GM21381 (cell line): Measurements from ENCODE around the gene RAPGEF2.

ENCODE experiments used
- ATAC-seq: cut with Tn5 transposase; IDR thresholded peaks from one replicate; pipeline ENCODE4 v1.9.1; 2021; ENCODE audit warnings: mild to moderate bottlenecking, moderate library complexity; ENCODE audit not compliant: unreplicated experiment

Gene RAPGEF2

GRCh38 chr4:159193046-159193620 lies 90.3 kb downstream of the RAPGEF2 start:
- ATAC-seq, result no peak

GRCh38 chr4:159195361-159195769 lies 92.5 kb downstream of the RAPGEF2 start:
- no peak for ATAC-seq

DNA sequence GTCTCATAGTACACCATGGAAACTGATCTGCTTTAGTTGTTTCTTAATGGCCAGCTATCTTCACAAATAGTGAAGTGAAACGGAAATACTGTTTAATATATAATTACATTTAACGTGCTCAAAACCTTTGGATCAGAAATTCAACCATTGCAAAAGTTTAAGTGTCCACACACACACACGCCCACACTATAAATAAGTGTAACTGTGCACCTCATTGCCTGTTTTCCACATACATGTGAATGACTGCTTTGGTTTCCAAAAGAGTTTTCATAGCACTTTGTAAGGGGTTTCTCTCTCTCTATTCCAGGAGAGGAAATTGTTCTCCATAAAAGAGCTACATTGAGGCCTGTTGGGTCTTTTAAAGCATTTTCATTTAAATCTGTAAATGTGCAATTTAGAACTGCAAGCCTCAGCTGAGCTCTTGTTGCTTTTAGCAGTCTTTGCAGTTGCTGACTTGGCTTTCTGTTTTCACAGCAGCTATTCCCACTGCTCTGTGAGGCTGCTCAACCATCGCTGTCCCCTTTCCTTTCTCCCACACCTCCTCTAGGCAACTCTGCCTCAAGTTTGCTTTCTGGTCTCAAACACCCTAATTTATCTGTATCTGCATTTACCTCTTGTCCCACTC lies 94.5 kb downstream of the RAPGEF2 start:
- ATAC-seq, result no peak

DNA sequence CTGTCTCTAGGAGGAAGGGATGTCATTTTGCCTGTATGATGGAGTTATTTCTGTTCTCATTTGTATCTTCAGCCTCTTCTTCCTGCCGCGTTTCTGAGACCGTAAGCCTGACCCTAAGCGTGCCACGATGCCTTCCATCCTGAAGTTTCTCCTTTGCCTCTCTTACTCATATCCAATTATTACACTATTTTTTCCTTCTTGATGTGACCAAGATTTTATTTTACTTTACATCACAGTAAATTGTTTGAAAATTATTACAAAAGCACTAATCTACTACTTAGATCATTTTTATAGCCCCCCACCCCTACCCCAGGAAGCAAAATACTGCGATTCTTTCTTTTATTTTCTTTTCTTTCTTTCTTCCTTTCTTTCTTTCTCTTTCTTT lies 95.0 kb downstream of the RAPGEF2 start:
- ATAC-seq, result no peak

DNA sequence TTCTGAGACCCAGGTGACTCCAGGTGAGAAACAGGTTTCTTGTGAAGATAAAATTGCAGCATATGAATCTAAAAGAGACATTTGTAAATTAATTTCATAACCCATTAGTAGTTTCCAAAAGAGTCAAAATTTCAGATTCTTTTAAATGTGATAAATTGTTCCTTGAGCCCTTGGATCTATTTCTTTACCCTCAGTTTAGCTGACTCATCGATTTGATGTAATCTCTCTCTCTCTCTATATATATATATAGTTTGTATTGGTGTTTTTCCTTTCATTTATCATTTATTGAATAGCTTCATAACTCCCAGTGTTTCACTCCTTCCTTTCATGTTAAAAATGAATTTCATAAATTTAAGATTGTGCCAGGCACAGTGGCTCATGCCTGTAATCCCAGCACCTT lies 96.9 kb downstream of the RAPGEF2 start:
- no peak for ATAC-seq

DNA sequence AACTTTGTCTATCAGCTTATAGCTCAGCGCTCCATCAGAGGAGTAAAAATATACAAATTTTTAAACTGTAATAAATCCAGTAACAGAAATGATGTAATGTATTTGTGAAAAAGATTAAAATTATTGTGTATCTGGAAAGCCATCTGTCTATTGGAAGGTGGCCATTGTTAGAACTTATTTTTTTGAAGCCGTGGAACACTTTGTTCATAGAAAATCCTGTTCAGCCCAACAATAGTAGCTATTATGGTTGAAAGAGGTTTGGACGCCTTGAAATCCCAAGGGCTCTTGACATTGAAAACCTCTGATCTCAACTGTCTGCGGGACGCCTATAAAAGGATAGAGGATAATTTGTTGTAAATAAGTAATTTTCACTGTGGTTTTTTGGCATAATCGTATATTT lies 98.3 kb downstream of the RAPGEF2 start:
- ATAC-seq, result no peak

DNA sequence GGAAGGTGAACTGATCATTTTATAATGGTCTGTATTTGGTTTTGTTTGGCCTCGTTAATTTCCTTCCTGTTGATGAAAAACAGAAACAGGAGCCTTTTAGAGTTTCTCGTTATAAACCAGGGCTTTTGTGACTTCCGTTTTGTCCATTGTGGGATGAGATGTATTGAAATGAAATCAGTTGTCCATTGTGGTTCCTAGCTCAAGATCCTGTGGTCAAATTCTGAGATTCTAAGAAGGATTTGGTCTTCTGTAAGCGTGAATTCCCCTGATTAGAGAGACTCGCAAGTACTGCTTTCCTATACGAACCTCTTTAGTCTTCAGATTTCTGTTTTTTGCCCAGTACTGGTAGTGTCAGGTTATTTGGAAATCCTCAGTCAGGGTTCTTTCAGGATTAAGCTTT lies 101.7 kb downstream of the RAPGEF2 start:
- no peak for ATAC-seq

GRCh38 chr4:159205466-159205865 lies 102.6 kb downstream of the RAPGEF2 start:
- ATAC-seq, result no peak

DNA sequence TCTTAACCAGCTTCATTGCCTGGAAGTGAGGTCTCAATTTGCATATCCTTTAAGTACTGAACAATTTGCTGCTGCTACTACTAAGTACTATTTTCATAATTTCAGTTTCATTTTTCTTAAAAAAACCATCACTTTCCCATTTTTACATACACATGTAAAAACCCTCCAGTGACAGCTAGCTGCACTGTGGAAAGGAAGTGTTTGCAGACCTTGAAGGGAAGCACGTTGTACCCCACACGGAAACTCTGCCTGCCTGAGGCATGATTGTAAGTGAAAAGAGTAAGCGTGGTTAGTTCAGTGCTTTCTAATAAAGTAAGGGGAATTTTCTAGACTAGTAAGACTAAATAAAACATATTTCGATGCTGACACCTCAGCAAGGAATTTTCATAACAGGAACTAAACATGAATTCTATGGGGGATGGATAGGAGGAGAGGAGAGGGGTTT lies 103.6 kb downstream of the RAPGEF2 start:
- ATAC-seq, result peak; percentile 91

DNA sequence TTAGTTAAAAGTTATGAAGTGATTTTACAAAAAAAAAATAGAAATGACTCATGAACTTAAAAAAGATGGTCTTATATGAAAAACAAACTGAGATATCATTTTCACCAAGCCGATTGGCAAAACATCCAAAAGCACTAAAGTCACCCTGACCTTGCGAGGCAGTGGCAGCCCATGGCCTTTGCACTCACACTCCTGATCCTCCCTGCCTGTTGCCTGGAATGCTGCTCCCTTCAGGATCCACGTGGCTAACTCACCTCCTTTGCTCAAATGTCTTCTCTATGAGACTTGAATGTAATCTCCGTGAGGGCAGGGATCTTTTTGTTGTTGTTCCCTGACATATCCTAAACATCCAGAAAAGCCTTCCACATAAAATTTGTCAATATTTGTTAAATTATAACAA lies 106.4 kb downstream of the RAPGEF2 start:
- no peak for ATAC-seq

- ATAC-seq, result no peak
Measured at GRCh38 chr4:159210975-159211374, 108.1 kb downstream of the RAPGEF2 start.

- no peak for ATAC-seq
Measured at GRCh38 chr4:159212675-159213293, 109.9 kb downstream of the RAPGEF2 start.

DNA sequence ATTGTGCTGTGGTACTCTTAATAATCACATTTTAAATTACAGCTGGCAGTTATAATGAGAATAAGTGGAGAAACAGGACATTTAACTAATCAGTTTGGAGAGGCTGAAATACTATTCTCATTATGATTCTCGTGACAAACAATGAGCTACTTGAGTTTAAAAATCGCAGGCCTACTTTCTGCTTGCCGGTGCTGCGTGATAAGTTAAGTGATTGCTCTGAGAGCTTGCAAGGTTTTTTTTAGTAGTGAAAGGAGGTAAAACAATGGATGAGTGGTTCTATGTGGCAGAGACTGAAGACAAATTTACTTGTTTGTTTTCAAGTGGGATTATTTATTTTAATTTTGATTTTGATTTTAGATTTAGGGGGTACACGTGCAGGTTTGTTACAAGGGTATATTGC lies 114.0 kb downstream of the RAPGEF2 start:
- no peak for ATAC-seq

- no peak for ATAC-seq
Measured at GRCh38 chr4:159219862-159220261, 117.0 kb downstream of the RAPGEF2 start.

DNA sequence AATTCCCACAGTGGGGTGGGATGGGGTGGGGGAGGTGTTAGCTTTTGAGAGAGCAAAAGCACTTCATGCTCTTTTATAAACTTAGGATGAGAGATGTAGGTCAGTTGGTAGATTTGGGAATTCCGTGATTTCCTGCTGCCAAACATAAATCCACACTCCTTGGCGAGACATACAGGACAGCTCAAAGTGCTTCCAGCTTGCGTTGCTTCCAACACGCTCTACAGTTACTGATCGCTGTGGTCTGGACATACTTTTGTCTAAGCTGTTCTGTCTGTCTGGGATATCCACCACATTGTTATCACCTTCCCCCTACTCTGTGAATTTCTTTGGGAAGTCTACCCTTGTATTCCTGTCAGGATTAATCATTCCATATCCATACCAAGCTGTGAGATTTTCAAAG lies 117.5 kb downstream of the RAPGEF2 start:
- ATAC-seq, result no peak

- ATAC-seq, result no peak
Measured at GRCh38 chr4:159221280-159221679, 118.4 kb downstream of the RAPGEF2 start.

DNA sequence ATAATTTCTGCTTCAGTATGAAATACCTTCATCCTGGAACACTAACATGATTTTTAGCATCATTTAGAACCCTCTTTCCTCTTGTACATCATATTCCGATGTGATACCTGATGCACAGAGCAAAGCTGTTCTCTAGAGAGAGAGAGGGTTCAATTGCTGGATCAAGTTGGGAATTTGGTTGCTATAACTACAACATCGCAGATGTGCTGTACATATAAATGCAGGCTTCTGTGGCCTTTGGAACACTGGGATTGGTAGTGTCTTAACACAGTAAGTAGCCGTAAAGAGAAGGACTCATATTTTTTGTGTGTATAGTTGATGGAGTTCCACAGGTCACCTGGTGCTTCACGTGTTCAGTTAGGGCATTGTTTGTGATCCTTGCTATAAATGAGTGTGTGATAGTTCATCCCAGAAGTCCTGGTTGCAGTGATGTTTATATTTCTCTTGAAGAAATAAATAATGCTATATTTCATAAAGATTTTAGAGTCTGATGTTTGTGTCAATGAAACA lies 119.2 kb downstream of the RAPGEF2 start:
- no peak for ATAC-seq

DNA sequence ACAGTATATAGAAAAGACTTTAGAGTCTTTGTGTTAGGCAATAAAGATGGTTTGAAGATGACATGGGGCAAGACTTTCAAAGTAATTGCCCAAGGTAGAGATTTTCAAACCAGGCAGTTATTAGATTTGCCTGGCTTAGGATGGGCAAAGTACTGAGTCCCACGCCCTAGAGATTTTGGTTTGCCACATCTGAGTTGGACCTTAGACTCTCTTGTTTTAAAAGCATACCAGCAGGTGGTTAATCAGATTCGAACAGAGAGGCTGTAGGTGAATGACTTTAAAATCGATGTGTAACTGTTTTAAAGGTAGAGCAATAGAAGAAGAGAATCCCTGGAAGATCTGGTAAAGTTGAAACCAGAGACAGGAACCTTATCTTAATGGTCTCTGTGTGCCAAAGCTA lies 121.5 kb downstream of the RAPGEF2 start:
- ATAC-seq, result no peak

DNA sequence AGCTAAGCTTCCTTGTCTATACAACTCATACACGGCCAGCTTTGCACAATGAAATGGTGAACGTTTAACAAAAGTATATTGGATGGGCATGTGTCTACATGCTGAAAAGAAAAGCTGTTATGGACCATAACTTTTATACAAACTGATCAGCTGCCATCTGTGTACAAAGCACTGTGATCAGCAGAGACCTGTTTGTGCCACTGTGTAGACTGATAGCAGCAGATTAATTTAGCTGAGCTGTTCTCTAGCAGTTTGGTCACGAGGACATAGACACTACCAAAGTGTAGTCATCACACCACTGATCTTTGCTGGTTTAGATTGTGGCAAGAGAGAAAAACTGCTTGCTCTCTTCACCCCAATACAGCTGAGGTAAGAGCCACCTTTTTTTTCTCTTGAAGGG lies 124.5 kb downstream of the RAPGEF2 start:
- ATAC-seq, result no peak

DNA sequence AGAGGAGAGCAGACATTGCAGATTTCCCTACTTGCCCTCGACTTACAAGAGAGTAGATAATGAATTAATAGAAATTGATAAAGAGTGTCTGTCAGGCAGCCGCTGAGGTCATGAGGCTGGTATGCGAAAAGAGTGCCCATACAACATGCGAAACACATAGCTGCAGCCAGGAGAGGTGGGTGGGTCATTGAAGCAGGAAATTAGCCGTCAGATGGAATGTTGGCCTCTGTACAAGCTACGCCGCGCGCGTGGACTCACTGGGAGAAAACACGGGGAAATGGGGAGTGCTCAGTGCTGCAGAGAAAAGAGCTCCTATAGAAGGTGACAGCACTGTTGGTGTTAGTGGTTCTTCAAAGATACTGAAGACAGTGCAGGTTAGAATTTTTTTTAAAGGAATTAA lies 125.1 kb downstream of the RAPGEF2 start:
- ATAC-seq, result no peak

DNA sequence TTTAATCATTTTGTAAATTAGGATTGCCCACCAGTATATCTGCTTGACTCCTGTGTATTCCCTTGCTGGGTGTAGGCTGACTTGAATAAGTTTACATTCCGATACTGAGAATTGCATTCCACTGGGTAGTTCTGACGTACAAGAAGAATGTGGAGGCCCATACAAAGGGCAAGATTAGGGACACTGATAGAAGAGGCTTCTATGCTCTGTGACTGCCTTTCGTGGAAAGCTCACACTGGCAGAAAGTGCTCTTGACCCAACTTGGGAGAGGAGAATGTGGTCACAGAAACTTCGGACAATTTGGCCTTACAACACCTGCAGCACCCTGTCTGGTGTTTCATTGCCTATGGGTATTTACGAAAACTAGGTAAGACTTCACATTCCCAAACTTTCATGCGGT lies 126.3 kb downstream of the RAPGEF2 start:
- no peak for ATAC-seq

GRCh38 chr4:159232465-159233106 lies 129.7 kb downstream of the RAPGEF2 start:
- peak; percentile 72 for ATAC-seq
